ENCODE data around the gene RAD51B.

DNA sequence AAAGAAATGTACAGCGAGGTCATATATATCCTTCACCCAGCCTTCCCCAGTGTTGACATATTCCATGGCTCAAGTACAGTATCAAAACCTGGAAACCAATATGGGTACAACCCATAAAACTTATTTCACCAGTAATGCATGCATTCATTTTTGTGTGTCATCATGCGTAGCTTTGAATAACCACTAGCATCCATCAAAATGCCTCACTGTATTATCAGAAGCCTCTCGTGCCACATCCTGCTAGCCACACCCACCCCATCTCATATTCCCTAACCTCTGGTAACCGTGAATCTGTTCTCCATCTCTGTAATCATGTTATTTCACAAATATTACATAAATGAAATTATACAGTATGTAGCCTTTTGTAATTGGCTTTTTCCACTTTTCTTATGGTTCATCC is 314.3 kb downstream of the RAD51B start:
- TF ChIP-seq POLR2AphosphoS5 (IDR thresholded peaks at IDR 0.05; ENCODE audit: low read depth, low read length), result no peak
- TF ChIP-seq POLR2A (IDR thresholded peaks at IDR 0.05; ENCODE audit: low read depth, low read length), result no peak

All from GM12892 (cell line).